Measurements from ENCODE around the gene EMSY. TPM values are rescaled to one million over a fixed set of nuclear protein-coding genes. Genes with fewer than 3 reads are reported as not detected.
"Not testable (repeated sequence)": the region's sequence is repeated elsewhere in the genome, so short reads cannot be mapped to it uniquely, and the experiment has no call there.

Gene EMSY
- polyA plus RNA-seq, 1 experiment = 19.1 TPM

DNA sequence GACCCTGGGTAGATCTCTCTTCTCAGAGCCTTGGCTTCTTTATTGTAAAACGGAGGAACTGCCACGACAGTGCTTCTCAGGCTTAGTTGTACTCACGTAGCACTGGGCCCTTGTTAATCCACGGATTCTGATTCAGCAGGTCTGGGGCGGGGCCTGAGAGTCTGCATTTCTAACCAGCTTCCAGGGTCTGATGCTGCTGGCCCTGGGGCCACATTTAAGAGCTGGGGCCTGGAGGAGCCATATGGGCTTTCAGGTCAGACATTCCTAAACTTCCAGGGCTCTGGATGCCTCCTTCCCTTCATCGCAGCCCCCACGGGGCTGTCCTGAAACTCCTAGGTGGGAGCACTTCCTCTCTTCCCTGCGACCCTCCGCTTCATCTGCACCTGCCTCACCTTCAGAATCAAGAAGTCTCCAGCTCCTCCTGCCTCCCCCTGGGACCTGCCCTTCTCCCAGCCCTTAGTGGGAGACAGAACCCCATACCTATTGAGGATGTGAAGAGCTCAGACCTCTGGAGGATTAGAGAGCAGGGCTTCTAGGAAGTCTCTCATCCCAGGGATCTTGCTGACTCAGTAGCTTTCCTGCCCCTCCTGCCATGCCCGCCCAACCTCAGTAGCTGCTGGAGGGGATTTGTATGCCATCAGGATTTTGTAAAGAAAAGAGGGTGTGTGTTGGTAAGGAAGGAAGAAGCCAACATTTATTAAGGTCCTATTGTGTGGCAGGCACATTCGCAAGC is 133.3 kb downstream of the EMSY start:
- ChIA-PET POLR2A (no interaction called here), CTCF (interaction anchor here (1.4 to 1.5 kb wide), 2 partner anchors 101 to 104 kb away, joined by 3 to 4 read pairs; no protein-coding TSS in a partner anchor)
- DNase-seq (ENCODE audit: low read depth) = no peak
- Histone ChIP-seq H3K4me3 (ENCODE audit: low read depth, low read length) (no peak overlapping the region), H3K27me3 (ENCODE audit: control insufficient read depth, insufficient read depth, low read length) (no peaks in the 10 kb centered on the region), H3K36me3 (ENCODE audit: control insufficient read depth, insufficient read depth, low read length) (no peaks in the 10 kb centered on the region)
- TF ChIP-seq CTCF (IDR thresholded peaks at IDR 0.05; ENCODE audit: insufficient read depth, low read depth, low read length) = no peak

- no peak for TF ChIP-seq CTCF (IDR thresholded peaks at IDR 0.05; ENCODE audit: insufficient read depth, low read depth, low read length)
- DNase-seq (ENCODE audit: low read depth) = no peak
- no peaks in the 10 kb centered on the region for H3K36me3 ChIP-seq (ENCODE audit: control insufficient read depth, insufficient read depth, low read length)
- no peak overlapping the region for H3K4me3 ChIP-seq (ENCODE audit: low read depth, low read length)
- CTCF ChIA-PET = interaction anchor here (1.4 to 1.5 kb wide), 2 partner anchors 101 to 103 kb away, joined by 3 to 4 read pairs; no protein-coding TSS in a partner anchor
- H3K27me3 ChIP-seq (ENCODE audit: control insufficient read depth, insufficient read depth, low read length) = no peaks in the 10 kb centered on the region
- POLR2A ChIA-PET = no interaction called here
Measured at GRCh38 chr11:76578654-76579055, 133.8 kb downstream of the EMSY start.

- no peaks in the 10 kb centered on the region for H3K36me3 ChIP-seq (ENCODE audit: control insufficient read depth, insufficient read depth, low read length)
- H3K4me3 ChIP-seq (ENCODE audit: low read depth, low read length) = no peak overlapping the region
- DNase-seq (ENCODE audit: low read depth) = no peak
- TF ChIP-seq CTCF (IDR thresholded peaks at IDR 0.05; ENCODE audit: insufficient read depth, low read depth, low read length) = 0 out of 2 replicates have a peak, but pooled peaks have one; percentile 4
- ChIA-PET CTCF (interaction anchor here (1.4 kb wide), 1 partner anchor 100 kb away, joined by 3 read pairs; no protein-coding TSS in a partner anchor), POLR2A (no interaction called here)
- no peaks in the 10 kb centered on the region for H3K27me3 ChIP-seq (ENCODE audit: control insufficient read depth, insufficient read depth, low read length)
Measured at GRCh38 chr11:76579056-76579751, 134.4 kb downstream of the EMSY start.

- Histone ChIP-seq H3K36me3 (ENCODE audit: control insufficient read depth, insufficient read depth, low read length) (no peaks in the 10 kb centered on the region), H3K4me3 (ENCODE audit: low read depth, low read length) (no peak overlapping the region), H3K27me3 (ENCODE audit: control insufficient read depth, insufficient read depth, low read length) (no peaks in the 10 kb centered on the region)
- ChIA-PET POLR2A (no interaction called here), CTCF (interaction anchor here (1.4 kb wide), 1 partner anchor 100 kb away, joined by 3 read pairs; no protein-coding TSS in a partner anchor)
- DNase-seq (ENCODE audit: low read depth) = no peak
- TF ChIP-seq CTCF (IDR thresholded peaks at IDR 0.05; ENCODE audit: insufficient read depth, low read depth, low read length) = no peak
Measured at GRCh38 chr11:76579752-76580151, 134.9 kb downstream of the EMSY start.

DNA sequence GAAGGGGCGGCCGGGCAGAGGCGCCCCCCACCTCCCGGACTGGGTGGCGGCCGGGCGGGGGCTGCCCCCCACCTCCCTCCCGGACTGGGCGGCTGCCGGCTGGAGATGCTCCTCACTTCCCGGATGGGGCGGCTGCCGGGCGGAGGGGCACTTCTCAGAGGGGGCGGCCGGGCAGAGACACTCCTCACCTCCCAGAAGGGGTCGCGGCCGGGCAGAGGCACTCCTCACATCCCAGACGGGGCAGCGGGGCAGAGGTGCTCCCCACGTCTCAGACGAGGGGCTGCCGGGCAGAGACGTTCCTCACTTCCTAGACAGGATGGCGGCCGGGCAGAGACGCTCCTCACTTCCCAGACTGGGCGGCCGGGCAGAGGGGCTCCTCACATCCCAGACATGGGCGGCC is 137.7 kb downstream of the EMSY start:
- DNase-seq (ENCODE audit: low read depth); H3K4me3 ChIP-seq (ENCODE audit: low read depth, low read length); CTCF ChIA-PET; H3K27me3 ChIP-seq (ENCODE audit: control insufficient read depth, insufficient read depth, low read length); H3K36me3 ChIP-seq (ENCODE audit: control insufficient read depth, insufficient read depth, low read length); POLR2A ChIA-PET: not testable (repeated sequence)

Measured in BJ (cell line).